ENCODE measurements around the gene ZNF497. TPM values are rescaled to one million over a fixed set of nuclear protein-coding genes. Genes with fewer than 3 reads are reported as not detected.

ZNF497 gene
- total and polyA plus RNA-seq, 9 of the 15 experiments (the other 6 are each of a cell fraction or from before 2014, with no cell fraction given): 0.06 to 0.98 (median 0.44) TPM; not detected in 1

- TF ChIP-seq SAP30 (IDR thresholded peaks at IDR 0.05; ENCODE audit: borderline replicate concordance, insufficient read depth, low read depth, low read length, poor library complexity, severe bottlenecking): peak; percentile 82
- TF ChIP-seq HMGN3 (IDR thresholded peaks at IDR 0.05; ENCODE audit: borderline replicate concordance, extremely low read depth, insufficient read length, low read depth, low read length): peak; percentile 73
- TF ChIP-seq, protein P1, sequence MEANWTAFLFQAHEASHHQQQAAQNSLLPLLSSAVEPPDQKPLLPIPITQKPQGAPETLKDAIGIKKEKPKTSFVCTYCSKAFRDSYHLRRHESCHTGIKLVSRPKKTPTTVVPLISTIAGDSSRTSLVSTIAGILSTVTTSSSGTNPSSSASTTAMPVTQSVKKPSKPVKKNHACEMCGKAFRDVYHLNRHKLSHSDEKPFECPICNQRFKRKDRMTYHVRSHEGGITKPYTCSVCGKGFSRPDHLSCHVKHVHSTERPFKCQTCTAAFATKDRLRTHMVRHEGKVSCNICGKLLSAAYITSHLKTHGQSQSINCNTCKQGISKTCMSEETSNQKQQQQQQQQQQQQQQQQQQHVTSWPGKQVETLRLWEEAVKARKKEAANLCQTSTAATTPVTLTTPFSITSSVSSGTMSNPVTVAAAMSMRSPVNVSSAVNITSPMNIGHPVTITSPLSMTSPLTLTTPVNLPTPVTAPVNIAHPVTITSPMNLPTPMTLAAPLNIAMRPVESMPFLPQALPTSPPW (CRISPR knock-in tag; IDR thresholded peaks at IDR 0.05): peak; percentile 60
- TF ChIP-seq THRAP3 (IDR thresholded peaks at IDR 0.05; ENCODE audit: borderline replicate concordance): no peak
- no peak for TF ChIP-seq ZNF347 (CRISPR knock-in tag; IDR thresholded peaks at IDR 0.05; ENCODE audit: low read depth)
- TF ChIP-seq PHF8 (IDR thresholded peaks at IDR 0.05; ENCODE audit: borderline replicate concordance, low read length): peak; percentile 85; the same call in 1 of the 2 replicates
- 0 out of 2 replicates have a peak, but pooled peaks have one; percentile 43 for TF ChIP-seq KDM2B (CRISPR knock-in tag; IDR thresholded peaks at IDR 0.05)
- TF ChIP-seq ZNF280B (CRISPR knock-in tag; IDR thresholded peaks at IDR 0.05): no peak
- TF ChIP-seq C11orf30 (IDR thresholded peaks at IDR 0.05; ENCODE audit: low read depth): peak; percentile 86
- peak; percentile 61 for TF ChIP-seq CHD1 (IDR thresholded peaks at IDR 0.05; ENCODE audit: low read length)
- peak; percentile 77; the same call in 1 of the 2 replicates for TF ChIP-seq POLR2AphosphoS2 (IDR thresholded peaks at IDR 0.05; ENCODE audit: low read length)
- peak; percentile 18; the same call in 1 of the 2 replicates for TF ChIP-seq DMBX1 (CRISPR knock-in tag; IDR thresholded peaks at IDR 0.05; ENCODE audit: borderline replicate concordance)
- peak; percentile 84 to 99; a peak in 3 of 4 replicates for TF ChIP-seq SIN3A (IDR thresholded peaks at IDR 0.05; ENCODE audit: borderline replicate concordance in 2 of 2, control insufficient read depth in 1 of 2, low read depth in 2 of 2, low read length in 2 of 2)
- TF ChIP-seq PHB (CRISPR knock-in tag; IDR thresholded peaks at IDR 0.05): no peak
- TF ChIP-seq ZBTB11 (CRISPR knock-in tag; IDR thresholded peaks at IDR 0.05): peak in 1 of 3 experiments; percentile 87; a peak in 2 of 6 replicates
- TF ChIP-seq NBN (IDR thresholded peaks at IDR 0.05; ENCODE audit: low read depth): peak; percentile 48
- no peak for TF ChIP-seq EWSR1 (IDR thresholded peaks at IDR 0.05; ENCODE audit: borderline replicate concordance, low read depth, partially characterized antibody)
- TF ChIP-seq MCM7 (IDR thresholded peaks at IDR 0.05): no peak
- TF ChIP-seq HNRNPUL1 (IDR thresholded peaks at IDR 0.05; ENCODE audit: low read length): no peak
- TF ChIP-seq CBX1 (IDR thresholded peaks at IDR 0.05; ENCODE audit: low read depth): peak; percentile 60; the same call in 1 of the 2 replicates
Observed at GRCh38 chr19:58386576-58387337, 24.2 kb upstream of the ZNF497 start, which contains the start of gene RPS5 (continued).

Data from K562 (cell line).